ENCODE measurements around the gene ABCF2. TPM values are rescaled to one million over a fixed set of nuclear protein-coding genes. Genes with fewer than 3 reads are reported as not detected.

Gene ABCF2
- polyA plus RNA-seq, 1 of the 3 experiments (the other 2 are of a cell fraction): 75.4 TPM

DNA sequence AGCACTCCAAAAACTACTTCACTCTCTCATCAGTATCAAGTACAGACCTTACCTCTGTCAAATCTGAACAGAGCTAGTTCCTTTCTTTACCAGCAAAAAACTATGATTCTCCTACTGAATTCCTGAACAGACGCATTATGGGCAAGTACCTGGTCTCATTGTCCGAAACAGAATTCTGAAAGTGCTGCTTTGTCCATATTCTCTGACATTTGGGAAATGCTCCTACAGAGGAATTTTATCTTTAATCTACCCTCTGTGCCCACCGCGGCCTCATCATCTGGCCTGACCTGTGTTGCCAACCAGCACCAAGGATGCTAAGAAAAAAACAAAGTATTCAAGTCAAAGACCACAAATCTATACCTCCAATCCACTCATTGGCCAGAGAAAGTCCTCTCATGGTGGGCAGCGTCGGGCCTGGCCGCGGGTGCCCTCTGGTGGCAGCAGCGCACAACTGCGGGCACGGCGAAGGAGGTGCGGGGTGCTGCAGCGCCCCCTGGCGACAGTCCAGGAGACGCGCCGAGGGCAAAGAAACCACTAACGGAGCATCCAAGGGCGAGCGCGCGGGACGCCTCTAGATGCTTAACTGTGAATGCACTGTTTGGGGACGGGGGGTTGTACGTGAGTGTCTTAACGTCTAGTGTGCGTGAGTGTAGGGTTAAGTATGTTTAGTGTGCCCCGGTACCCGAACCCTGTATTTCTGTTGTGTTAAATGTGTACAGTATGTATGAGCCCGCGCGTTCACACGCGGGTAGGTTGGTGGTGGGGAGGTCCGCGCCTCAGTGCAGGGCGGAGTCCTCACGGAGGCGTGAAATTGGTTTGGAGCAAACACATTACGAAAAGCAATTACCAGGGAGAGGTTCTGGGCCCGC, 54.5 kb downstream of the ABCF2 start (continued):
- 0 out of 2 replicates have a peak, but pooled peaks have one; percentile 15 for TF ChIP-seq TAF1 (IDR thresholded peaks at IDR 0.05; ENCODE audit: borderline replicate concordance, low read depth, low read length)
- TF ChIP-seq GATA2 (CRISPR knock-in tag; IDR thresholded peaks at IDR 0.05): no peak
- no peak for TF ChIP-seq FOXJ3 (CRISPR knock-in tag; IDR thresholded peaks at IDR 0.05)
- TF ChIP-seq POLR2AphosphoS5 (IDR thresholded peaks at IDR 0.05; ENCODE audit: low read depth, low read length): no peak
- peak; percentile 61 for TF ChIP-seq CHD2 (IDR thresholded peaks at IDR 0.05; ENCODE audit: low read length, partially characterized antibody)
- TF ChIP-seq, protein P1, sequence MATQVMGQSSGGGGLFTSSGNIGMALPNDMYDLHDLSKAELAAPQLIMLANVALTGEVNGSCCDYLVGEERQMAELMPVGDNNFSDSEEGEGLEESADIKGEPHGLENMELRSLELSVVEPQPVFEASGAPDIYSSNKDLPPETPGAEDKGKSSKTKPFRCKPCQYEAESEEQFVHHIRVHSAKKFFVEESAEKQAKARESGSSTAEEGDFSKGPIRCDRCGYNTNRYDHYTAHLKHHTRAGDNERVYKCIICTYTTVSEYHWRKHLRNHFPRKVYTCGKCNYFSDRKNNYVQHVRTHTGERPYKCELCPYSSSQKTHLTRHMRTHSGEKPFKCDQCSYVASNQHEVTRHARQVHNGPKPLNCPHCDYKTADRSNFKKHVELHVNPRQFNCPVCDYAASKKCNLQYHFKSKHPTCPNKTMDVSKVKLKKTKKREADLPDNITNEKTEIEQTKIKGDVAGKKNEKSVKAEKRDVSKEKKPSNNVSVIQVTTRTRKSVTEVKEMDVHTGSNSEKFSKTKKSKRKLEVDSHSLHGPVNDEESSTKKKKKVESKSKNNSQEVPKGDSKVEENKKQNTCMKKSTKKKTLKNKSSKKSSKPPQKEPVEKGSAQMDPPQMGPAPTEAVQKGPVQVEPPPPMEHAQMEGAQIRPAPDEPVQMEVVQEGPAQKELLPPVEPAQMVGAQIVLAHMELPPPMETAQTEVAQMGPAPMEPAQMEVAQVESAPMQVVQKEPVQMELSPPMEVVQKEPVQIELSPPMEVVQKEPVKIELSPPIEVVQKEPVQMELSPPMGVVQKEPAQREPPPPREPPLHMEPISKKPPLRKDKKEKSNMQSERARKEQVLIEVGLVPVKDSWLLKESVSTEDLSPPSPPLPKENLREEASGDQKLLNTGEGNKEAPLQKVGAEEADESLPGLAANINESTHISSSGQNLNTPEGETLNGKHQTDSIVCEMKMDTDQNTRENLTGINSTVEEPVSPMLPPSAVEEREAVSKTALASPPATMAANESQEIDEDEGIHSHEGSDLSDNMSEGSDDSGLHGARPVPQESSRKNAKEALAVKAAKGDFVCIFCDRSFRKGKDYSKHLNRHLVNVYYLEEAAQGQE (IDR thresholded peaks at IDR 0.05; ENCODE audit: low read depth, low read length): 0 out of 2 replicates have a peak, but pooled peaks have one; percentile 40
- TF ChIP-seq, protein P2, sequence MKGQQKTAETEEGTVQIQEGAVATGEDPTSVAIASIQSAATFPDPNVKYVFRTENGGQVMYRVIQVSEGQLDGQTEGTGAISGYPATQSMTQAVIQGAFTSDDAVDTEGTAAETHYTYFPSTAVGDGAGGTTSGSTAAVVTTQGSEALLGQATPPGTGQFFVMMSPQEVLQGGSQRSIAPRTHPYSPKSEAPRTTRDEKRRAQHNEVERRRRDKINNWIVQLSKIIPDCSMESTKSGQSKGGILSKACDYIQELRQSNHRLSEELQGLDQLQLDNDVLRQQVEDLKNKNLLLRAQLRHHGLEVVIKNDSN (IDR thresholded peaks at IDR 0.05; ENCODE audit: borderline replicate concordance, low read depth): no peak

DNA sequence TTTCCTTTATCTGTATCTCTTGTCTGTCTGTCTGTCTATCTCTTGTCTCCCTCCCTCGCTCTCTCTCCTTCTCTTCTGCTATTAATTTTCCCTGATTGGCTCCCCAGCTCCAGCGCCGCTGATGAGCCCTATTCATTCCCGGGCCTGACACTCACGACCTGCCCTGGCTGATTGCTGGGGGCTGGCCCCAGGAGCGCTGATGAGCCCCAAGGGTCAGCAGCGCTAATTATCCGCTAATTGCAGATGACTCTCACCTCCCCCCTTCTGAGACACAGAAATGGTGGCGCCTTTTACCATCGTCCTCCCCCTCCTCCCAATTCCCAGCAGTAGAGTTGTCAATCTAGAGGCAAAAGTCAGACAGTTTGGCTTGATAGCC, 58.2 kb downstream of the ABCF2 start:
- H4K20me1 ChIP-seq (ENCODE audit: insufficient read depth): no peaks in the 10 kb centered on the region
- peaks cover 85% of the 10 kb centered on the region for H3K27me3 ChIP-seq (ENCODE audit: insufficient read depth)
- POLR2A ChIA-PET: no interaction called here
- H3K4me2 ChIP-seq: no peak overlapping the region
- H3K9me3 ChIP-seq: no peaks in the 10 kb centered on the region
- no peak overlapping the region for H3K9ac ChIP-seq
- no peaks in the 10 kb centered on the region for H3F3A ChIP-seq (replicated peaks; ENCODE audit: insufficient read depth)
- H3K79me2 ChIP-seq (ENCODE audit: insufficient read depth): no peaks in the 10 kb centered on the region
- peaks cover 0 to 9% of the 10 kb centered on the region in 2 experiments; a peak in 1 of 4 replicates for H3K4me1 ChIP-seq (ENCODE audit: control insufficient read depth in 1 of 2, insufficient read depth in 2 of 2, low read depth in 1 of 2, low read length in 1 of 2)
- TF ChIP-seq RAD21 (IDR thresholded peaks at IDR 0.05; ENCODE audit: low read length) (no peak), NFIC (IDR thresholded peaks at IDR 0.05; ENCODE audit: borderline replicate concordance) (no peak)
- no peaks in the 10 kb centered on the region for H3K9me2 ChIP-seq
- no peak overlapping the region for H2AFZ ChIP-seq (ENCODE audit: low read depth)
- CTCF ChIA-PET: interaction anchor here (0.6 to 15.5 kb wide), 27 partner anchors 10 to 1492 kb away, joined by 3 to 243 read pairs (median 4); partner anchors contain the start of genes ABCF2, SLC4A2 and TMUB1
- no peaks in the 10 kb centered on the region for H3K36me3 ChIP-seq (replicated peaks in 1 of 2; ENCODE audit: control insufficient read depth in 1 of 2, insufficient read depth in 2 of 2, low read length in 1 of 2)
- no peak overlapping the region for H3K27ac ChIP-seq (ENCODE audit: low read depth in 2 of 2, low read length in 1 of 2)
- DNase-seq: no peak
- WGBS (ENCODE audit: low lambda C conversion rate): 32% methylated on average over 10 of the region's 10 CpGs
- no peak overlapping the region for H3K4me3 ChIP-seq (ENCODE audit: low read depth in 2 of 2, low read length in 1 of 2)

Data from SK-N-SH (cell line).